H1 (cell line): ENCODE results near the gene ANAPC2. TPM values are rescaled to one million over a fixed set of nuclear protein-coding genes. Genes with fewer than 3 reads are reported as not detected.

Experiments
- CTCF ChIA-PET: fragments of 300-600 bp; sonication (Branson Sonifier 250); formaldehyde crosslinking; loops from one replicate; lab custom pipeline; 2021; ENCODE audit not compliant: partially characterized antibody; lab: Charles Lee
- POLR2A ChIA-PET: fragments of 300-600 bp; sonication (Branson Sonifier 250); formaldehyde crosslinking; loops from one replicate; lab custom pipeline; 2021; ENCODE audit warnings: inconsistent platforms; ENCODE audit not compliant: partially characterized antibody; lab: Charles Lee
- DNase-seq, 2 experiments: peaks; one replicate each; pipeline versions ENCODE4 v3.0.0 to v3.0.0-alpha.2; 2010 to 2022; ENCODE audit warnings: low spot score in 2 of 2, low read depth in 1 of 2, mixed read lengths in 1 of 2
- FAIRE-seq: peaks from 2 replicates; lab custom pipeline; 2011; peaks lifted over from hg19 to GRCh38; lab: Jason Lieb, UNC
- H2AFZ ChIP-seq: 2 replicates; pipeline ENCODE4 v1.8.1; 2012; ENCODE audit warnings: low read length, inconsistent platforms
- H2AK5ac ChIP-seq: 2 replicates; pipeline ENCODE4 v1.6.1; 2013; ENCODE audit warnings: low read depth, low read length
- H2BK120ac ChIP-seq: replicated peaks from 2 replicates; pipeline ENCODE3; 2013; ENCODE audit warnings: low read depth, low read length, inconsistent platforms
- H2BK12ac ChIP-seq: 2 replicates; pipeline ENCODE4 v1.6.1; 2013; ENCODE audit warnings: low read depth, low read length
- H2BK15ac ChIP-seq: 2 replicates; pipeline ENCODE4 v1.6.1; 2013; ENCODE audit warnings: low read length
- H2BK20ac ChIP-seq: 2 replicates; pipeline ENCODE4 v1.6.1; 2013; ENCODE audit warnings: low read length
- H2BK5ac ChIP-seq: 2 replicates; pipeline ENCODE4 v1.6.1; 2013; ENCODE audit warnings: low read depth, low read length
- H3K14ac ChIP-seq: 2 replicates; pipeline ENCODE4 v1.6.1; 2013; ENCODE audit warnings: inconsistent platforms; ENCODE audit not compliant: insufficient read length
- H3K18ac ChIP-seq: 2 replicates; pipeline ENCODE4 v1.6.1; 2013; ENCODE audit warnings: low read length; ENCODE audit errors: extremely low read depth
- H3K23ac ChIP-seq: 2 replicates; pipeline ENCODE4 v1.6.1; 2013; ENCODE audit warnings: inconsistent platforms; ENCODE audit not compliant: insufficient read length
- H3K23me2 ChIP-seq: 2 replicates; pipeline ENCODE4 v1.6.1; 2013; ENCODE audit warnings: low read depth, low read length
- H3K27ac ChIP-seq: 2 replicates; pipeline ENCODE4 v1.6.1; 2011; ENCODE audit warnings: low read depth, low read length, inconsistent platforms
- H3K27me3 ChIP-seq, 4 experiments: replicated peaks in 1 of 4; 1 replicate in 1 of 4; 2 replicates in 3 of 4; pipeline versions ENCODE4 v1.6.1 to v1.8.1; 2011 to 2013; ENCODE audit warnings: low read length in 3 of 4, mild to moderate bottlenecking in 3 of 4, inconsistent platforms in 2 of 4, mixed read lengths in 2 of 4, moderate library complexity in 1 of 4; ENCODE audit not compliant: control insufficient read depth in 3 of 4, insufficient read depth in 3 of 4; ENCODE audit errors: extremely low read depth in 1 of 4
- H3K36me3 ChIP-seq, 4 experiments: 2 replicates each; pipeline versions ENCODE4 v1.6.1 to v1.8.1; 2011 to 2013; ENCODE audit warnings: mild to moderate bottlenecking in 4 of 4, low read length in 3 of 4, moderate library complexity in 2 of 4, control low read depth in 1 of 4, inconsistent platforms in 1 of 4; ENCODE audit not compliant: insufficient read depth in 4 of 4, control insufficient read depth in 2 of 4
- H3K4ac ChIP-seq: replicated peaks from 2 replicates; pipeline ENCODE3; 2013; ENCODE audit warnings: low read length, low read depth, mixed read lengths, inconsistent platforms; ENCODE audit not compliant: insufficient read length
- H3K4me1 ChIP-seq, 4 experiments: replicated peaks in 1 of 4; 1 replicate in 1 of 4; 2 replicates in 3 of 4; pipeline versions ENCODE4 v1.6.1 to v1.8.1; 2011 to 2013; ENCODE audit warnings: low read length in 3 of 4, inconsistent platforms in 2 of 4, mixed read lengths in 1 of 4; ENCODE audit not compliant: insufficient read depth in 4 of 4, control insufficient read depth in 3 of 4
- H3K4me2 ChIP-seq, 2 experiments: 2 replicates each; pipeline versions ENCODE4 v1.6.1 to v1.8.1; 2011 to 2013; ENCODE audit warnings: low read depth in 2 of 2, low read length in 2 of 2, control low read depth in 1 of 2, inconsistent platforms in 1 of 2, mild to moderate bottlenecking in 1 of 2; ENCODE audit not compliant: insufficient read depth in 1 of 2
- H3K4me3 ChIP-seq, 4 experiments: fragments of 200-600, 300-600 bp in 1 of 4; sonication (generic), shearing (Covaris generic), sonication (Bioruptor Twin) in 1 of 4; 2 replicates each; pipeline versions ENCODE4 v1.5.1 to v1.8.1; 2011 to 2016; ENCODE audit warnings: low read length in 4 of 4, low read depth in 3 of 4, control low read depth in 2 of 4, inconsistent platforms in 2 of 4, mild to moderate bottlenecking in 2 of 4, mixed read lengths in 1 of 4, moderate library complexity in 1 of 4; ENCODE audit not compliant: insufficient read depth in 2 of 4; ENCODE audit errors: extremely low read depth in 1 of 4
- H3K56ac ChIP-seq: replicated peaks from 2 replicates; pipeline ENCODE3; 2013; ENCODE audit warnings: low read depth, mild to moderate bottlenecking, mixed read lengths, low read length, inconsistent platforms; ENCODE audit not compliant: insufficient read length
- H3K79me1 ChIP-seq: 2 replicates; pipeline ENCODE4 v1.6.1; 2013; ENCODE audit warnings: low read depth, low read length, control low read depth
- H3K79me2 ChIP-seq, 2 experiments: 2 replicates each; pipeline versions ENCODE4 v1.6.1 to v1.8.1; 2012 to 2013; ENCODE audit warnings: low read length in 2 of 2, mild to moderate bottlenecking in 2 of 2, inconsistent platforms in 1 of 2; ENCODE audit not compliant: insufficient read depth in 2 of 2, control insufficient read depth in 1 of 2
- H3K9ac ChIP-seq, 4 experiments: replicated peaks in 1 of 4; 1 replicate in 1 of 4; 2 replicates in 3 of 4; pipeline versions ENCODE4 v1.6.1 to v1.8.1; 2011 to 2013; ENCODE audit warnings: low read depth in 3 of 4, low read length in 3 of 4, control low read depth in 2 of 4, mild to moderate bottlenecking in 2 of 4, moderate library complexity in 2 of 4, inconsistent platforms in 1 of 4; ENCODE audit errors: extremely low read depth in 1 of 4
- H3K9me3 ChIP-seq, 2 experiments: 2 replicates each; pipeline versions ENCODE4 v1.6.1 to v1.8.1; 2012 to 2013; ENCODE audit warnings: mild to moderate bottlenecking in 2 of 2, moderate library complexity in 2 of 2, control low read depth in 1 of 2, inconsistent platforms in 1 of 2, low read depth in 1 of 2, low read length in 1 of 2, mixed read lengths in 1 of 2; ENCODE audit not compliant: insufficient read depth in 2 of 2
- H4K20me1 ChIP-seq, 2 experiments: replicated peaks in 1 of 2; 2 replicates each; pipeline versions ENCODE3 to v1.8.1; 2011 to 2013; ENCODE audit warnings: inconsistent platforms in 2 of 2, low read length in 2 of 2, mild to moderate bottlenecking in 1 of 2; ENCODE audit not compliant: insufficient read depth in 2 of 2, control insufficient read depth in 1 of 2
- H4K5ac ChIP-seq: 2 replicates; pipeline ENCODE4 v1.6.1; 2013; ENCODE audit warnings: low read length, low read depth, mixed read lengths, inconsistent platforms; ENCODE audit not compliant: insufficient read length
- H4K8ac ChIP-seq: 2 replicates; pipeline ENCODE4 v1.8.0; 2013; ENCODE audit warnings: mild to moderate bottlenecking, moderate library complexity, low read length, inconsistent platforms; ENCODE audit not compliant: insufficient read depth; ENCODE audit errors: extremely low read depth
- H4K91ac ChIP-seq: replicated peaks from 2 replicates; pipeline ENCODE3; 2013; ENCODE audit warnings: low read length, mixed read lengths, inconsistent platforms; ENCODE audit not compliant: insufficient read length
- CHD1 ChIP-seq: IDR thresholded peaks from 2 replicates; pipeline ENCODE4 v1.6.1; 2012; ENCODE audit warnings: low read depth, low read length, improper control_type of control experiment
- PHF8 ChIP-seq: fragments of 200-600 bp; sonication (generic); conservative IDR thresholded peaks from 2 replicates; pipeline ENCODE4 v1.7.1; 2012; ENCODE audit warnings: low read depth, mild to moderate bottlenecking, inconsistent platforms, low read length, moderate library complexity
- SAP30 ChIP-seq: fragments of 300-600 bp; sonication (generic); IDR thresholded peaks from 2 replicates; pipeline ENCODE4 v1.7.1; 2012; ENCODE audit warnings: low read length, moderate library complexity, mild to moderate bottlenecking, inconsistent platforms; ENCODE audit not compliant: insufficient read depth, insufficient replicate concordance
- WGBS, 2 experiments: shearing (Covaris generic) in 1 of 2; methylation state at CpG; one replicate each; pipeline versions ENCODE4 v1.1.6 to v1.1.7; 2013 to 2015; ENCODE audit warnings: low lambda C conversion rate in 2 of 2, mixed read lengths in 2 of 2, inconsistent platforms in 1 of 2, low coverage in 1 of 2, missing lambda C conversion rate in 1 of 2; ENCODE audit not compliant: insufficient replicate concordance in 2 of 2, insufficient coverage in 1 of 2, insufficient read length in 1 of 2; ENCODE audit errors: extremely low coverage in 1 of 2, missing lambda C conversion rate in 1 of 2; 5-methylcytosine and 5-hydroxymethylcytosine counted together
- polyA plus RNA-seq, 7 experiments: library from polyadenylated mRNA; depleted of rRNA in 3 of 7; stranded (reverse) in 5 of 7; unstranded in 2 of 7; fragments of >200 nt in 5 of 7; fragments of 200-250 nt in 2 of 7; gene quantifications; 1 replicate in 5 of 7; 2 replicates in 1 of 7; 4 replicates in 1 of 7; pipeline versions ENCODE4 v1.2.1 to v1.2.3, GENCODE V29; 2011 to 2013; ENCODE audit warnings: missing spikeins in 2 of 7, mixed read lengths in 2 of 7
- total RNA-seq: library from RNA; stranded (reverse); fragmentation: NEBNext Ultra II Directional; extraction: Animal tissue kit (Norgen Biotek cat#: 25700); gene quantifications from 2 replicates; pipeline ENCODE4 v1.2.1, GENCODE V29; 2021

ANAPC2 gene
- total and polyA plus RNA-seq, 2 of the 8 experiments (the other 6 are each of a cell fraction or from before 2014, with no cell fraction given), result 30.2 to 37.7 TPM

DNA sequence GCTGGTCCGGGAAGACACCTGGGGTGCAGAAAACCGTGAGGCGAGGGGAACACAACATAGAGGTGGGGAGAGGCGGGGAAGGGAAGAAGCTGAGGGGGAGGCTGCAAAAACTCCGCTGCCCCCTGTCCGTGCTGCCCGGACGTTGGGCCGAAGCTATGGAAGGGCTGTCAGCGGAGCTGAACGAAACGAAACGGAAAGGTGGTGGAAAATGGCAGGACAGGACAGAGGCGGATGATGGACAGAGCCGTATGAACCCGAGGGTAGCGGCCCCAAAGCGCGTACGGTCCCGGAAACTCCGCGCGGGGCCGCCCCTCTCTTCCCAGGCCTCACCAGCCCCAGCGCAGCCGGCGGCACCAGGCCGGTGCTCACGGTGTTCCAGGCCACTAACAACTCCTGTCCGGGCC, 272 bp downstream of the ANAPC2 start:
- no peak overlapping the region for H2BK12ac ChIP-seq

More for the DNA sequence above, 272 bp downstream of the ANAPC2 start:
- WGBS, 2 experiments, result 2% methylated on average over 13 of the region's 31 CpGs; no CpG with 5 or more reads in 1 of the 2 experiments
- peaks cover 0 to 30% of the 10 kb centered on the region in 2 experiments; a peak in 2 of 4 replicates for H3K79me2 ChIP-seq
- H3K79me1 ChIP-seq, result peaks cover 9% of the 10 kb centered on the region; the same call in 1 of the 2 replicates
- H3K4me1 ChIP-seq, result peaks cover 0 to 17% (median 6%) of the 10 kb centered on the region in 4 experiments; a peak in 5 of 7 replicates
- POLR2A ChIA-PET, result interaction anchor here (0.6 to 11.0 kb wide), 16 partner anchors 8 to 59 kb away, joined by 3 to 107 read pairs (median 8); partner anchors contain the start of genes CYSRT1, NDOR1, RNF208 and RNF224
- H3K36me3 ChIP-seq, result peaks cover 3 to 13% (median 8%) of the 10 kb centered on the region in 4 experiments; a peak in 6 of 8 replicates
- H4K20me1 ChIP-seq, result peaks cover 8 to 28% of the 10 kb centered on the region in 2 experiments
- H2AK5ac ChIP-seq, result no peak overlapping the region
- peak overlapping the region; percentile 71 to 92 (median 82) for H3K4me3 ChIP-seq
- peaks cover 8% of the 10 kb centered on the region; the same call in 1 of the 2 replicates for H3K23me2 ChIP-seq
- CTCF ChIA-PET, result interaction anchor here (1.0 to 14.0 kb wide), 10 partner anchors 9 to 152 kb away, joined by 3 to 204 read pairs (median 10); partner anchors contain the start of genes CYSRT1, LRRC26, NDOR1 and RNF208
- no peak overlapping the region for H2BK15ac ChIP-seq
- no peak overlapping the region for H3K14ac ChIP-seq
- no peak overlapping the region for H2BK5ac ChIP-seq
- TF ChIP-seq PHF8, result peak; percentile 95
- peak; percentile 74 for TF ChIP-seq SAP30
- no peak for TF ChIP-seq CHD1
- peak overlapping the region; percentile 57; the same call in 1 of the 2 replicates for H3K27ac ChIP-seq
- H4K91ac ChIP-seq, result no peak overlapping the region
- H2BK120ac ChIP-seq, result no peak overlapping the region
- no peaks in the 10 kb centered on the region; a peak in 1 of 7 replicates for H3K27me3 ChIP-seq
- no peaks in the 10 kb centered on the region for H3K9me3 ChIP-seq
- FAIRE-seq, result no peak
- peak overlapping the region; percentile 96 for H4K8ac ChIP-seq
- H2AFZ ChIP-seq, result no peak overlapping the region
- no peak overlapping the region for H2BK20ac ChIP-seq
- DNase-seq, result no peak
- H3K56ac ChIP-seq, result peak overlapping the region; percentile 69
- H3K18ac ChIP-seq, result no peak overlapping the region
- no peak overlapping the region for H4K5ac ChIP-seq
- peak overlapping the region; percentile 4 for H3K4ac ChIP-seq
- H3K9ac ChIP-seq, result peak overlapping the region; percentile 37 to 84 (median 79)
- peak overlapping the region; percentile 83 to 96 for H3K4me2 ChIP-seq
- H3K23ac ChIP-seq, result no peak overlapping the region
